K562 (cell line): Measurements from ENCODE around the gene SLC3A2. TPM values are rescaled to one million over a fixed set of nuclear protein-coding genes. Genes with fewer than 3 reads are reported as not detected.

Experiments used
- ADNP ChIP-seq: fragments of 200-800 bp; sonication (Bioruptor generic); IDR thresholded peaks from 2 replicates; pipeline ENCODE4 v1.6.1; 2016; ENCODE audit warnings: missing genetic modification characterization, missing compliant biosample characterization
- CBX3 ChIP-seq, 2 experiments: IDR thresholded peaks; 1 replicate in 1 of 2; 2 replicates in 1 of 2; pipeline ENCODE4 v1.6.1; 2012; ENCODE audit warnings: inconsistent platforms in 2 of 2, low read length in 2 of 2, borderline replicate concordance in 1 of 2, control low read depth in 1 of 2
- HDGF ChIP-seq: fragments of 450-650 bp; IDR thresholded peaks from 2 replicates; pipeline ENCODE4 v1.6.1; 2016
- HNRNPH1 ChIP-seq: fragments of 200-400 bp; formaldehyde crosslinking; optimal IDR thresholded peaks from 2 replicates; pipeline ENCODE3; 2017; ENCODE audit warnings: low read depth, mild to moderate bottlenecking, low read length, moderate library complexity
- KAT8 ChIP-seq: fragments of 450-650 bp; IDR thresholded peaks from 2 replicates; pipeline ENCODE4 v1.6.1; 2016; ENCODE audit warnings: low read depth, mild to moderate bottlenecking
- MED1 ChIP-seq: sonication (generic); formaldehyde crosslinking; IDR thresholded peaks from 2 replicates; pipeline ENCODE4 v1.8.1; 2023; ENCODE audit warnings: missing genetic modification reagents, borderline replicate concordance
- TGIF2 ChIP-seq: sonication (generic); formaldehyde crosslinking; IDR thresholded peaks from 2 replicates; pipeline ENCODE4 v1.8.1; 2022; ENCODE audit warnings: mild to moderate bottlenecking, missing genetic modification reagents, moderate library complexity
- ZFP30 ChIP-seq: fragments of 250-450 bp; sonication (Bioruptor Pico); IDR thresholded peaks from 2 replicates; pipeline ENCODE4 v1.8.0; 2022; ENCODE audit warnings: moderate library complexity, mild to moderate bottlenecking, inconsistent platforms, borderline replicate concordance
- ZNF586 ChIP-seq: fragments of 450-650 bp; formaldehyde crosslinking; conservative IDR thresholded peaks from 2 replicates; pipeline ENCODE4 v1.4.0; 2020; ENCODE audit warnings: mild to moderate bottlenecking, moderate library complexity
- polyA plus RNA-seq, 8 experiments: library from polyadenylated mRNA; depleted of rRNA in 4 of 8; stranded (reverse) in 5 of 8; unstranded in 3 of 8; fragments of >200 nt; fragmentation: Nextera tagmentation in 2 of 8; fragmentation: Illumina TruSeq in 1 of 8; extraction: Ambion mirVana in 2 of 8; extraction: Trizol in 1 of 8; gene quantifications; 2 replicates each; pipeline versions ENCODE4 v1.2.1 to v1.2.3, GENCODE V29; 2011 to 2014; ENCODE audit warnings: inconsistent platforms in 1 of 8, missing spikeins in 1 of 8
- total RNA-seq, 7 experiments: library from RNA; depleted of rRNA in 6 of 7; stranded (reverse); fragments of >200 nt in 6 of 7; fragmentation: Illumina TruSeq in 2 of 7; extraction: Trizol in 2 of 7; gene quantifications; 2 replicates each; pipeline versions ENCODE4 v1.2.1 to v1.2.3, GENCODE V29; 2011 to 2021; ENCODE audit warnings: low replicate concordance in 1 of 7
- TF ChIP-seq, protein P1 (sequence below): sonication (generic); formaldehyde crosslinking; IDR thresholded peaks from 2 replicates; pipeline ENCODE4 v1.8.1; 2022; ENCODE audit warnings: missing genetic modification reagents
- TF ChIP-seq, protein P2 (sequence below): IDR thresholded peaks from 3 replicates; pipeline ENCODE4 v1.6.1; 2011; ENCODE audit warnings: borderline replicate concordance, mild to moderate bottlenecking, moderate library complexity; ENCODE audit not compliant: insufficient read length; ENCODE audit errors: extremely low read depth
- TF ChIP-seq, protein P3 (sequence below): fragments of 450-650 bp; formaldehyde crosslinking; IDR thresholded peaks from 2 replicates; pipeline ENCODE4 v1.4.0; 2020; ENCODE audit warnings: mild to moderate bottlenecking, moderate library complexity

SLC3A2 gene
- total and polyA plus RNA-seq, 9 of the 15 experiments (the other 6 are each of a cell fraction or from before 2014, with no cell fraction given) = 20.0 to 296 (median 214) TPM

DNA sequence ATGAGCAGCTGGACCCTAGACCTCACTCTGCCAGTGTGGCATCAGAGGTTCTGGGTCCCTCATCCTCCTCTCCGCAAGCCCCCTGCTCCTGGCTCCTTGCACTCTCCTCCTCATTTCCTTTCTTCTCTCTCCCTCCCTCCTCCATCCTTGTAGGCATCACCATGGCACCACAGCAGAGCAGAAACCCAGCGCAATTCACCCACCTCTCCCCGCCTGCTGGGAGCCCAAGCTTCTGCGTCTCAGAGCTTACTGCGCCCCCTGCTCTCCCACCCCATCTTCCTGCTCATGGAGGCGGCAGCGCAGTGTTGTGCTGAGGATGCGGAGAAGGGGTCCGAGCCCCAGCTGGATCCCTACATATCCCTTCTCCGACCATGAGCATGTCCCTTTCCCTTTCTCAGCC lies 38.8 kb downstream of the SLC3A2 start (continued):
- TF ChIP-seq, protein P1, sequence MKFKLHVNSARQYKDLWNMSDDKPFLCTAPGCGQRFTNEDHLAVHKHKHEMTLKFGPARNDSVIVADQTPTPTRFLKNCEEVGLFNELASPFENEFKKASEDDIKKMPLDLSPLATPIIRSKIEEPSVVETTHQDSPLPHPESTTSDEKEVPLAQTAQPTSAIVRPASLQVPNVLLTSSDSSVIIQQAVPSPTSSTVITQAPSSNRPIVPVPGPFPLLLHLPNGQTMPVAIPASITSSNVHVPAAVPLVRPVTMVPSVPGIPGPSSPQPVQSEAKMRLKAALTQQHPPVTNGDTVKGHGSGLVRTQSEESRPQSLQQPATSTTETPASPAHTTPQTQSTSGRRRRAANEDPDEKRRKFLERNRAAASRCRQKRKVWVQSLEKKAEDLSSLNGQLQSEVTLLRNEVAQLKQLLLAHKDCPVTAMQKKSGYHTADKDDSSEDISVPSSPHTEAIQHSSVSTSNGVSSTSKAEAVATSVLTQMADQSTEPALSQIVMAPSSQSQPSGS (CRISPR knock-in tag) = no peak
- TF ChIP-seq TGIF2 (CRISPR knock-in tag) = no peak
- TF ChIP-seq ZFP30 (CRISPR knock-in tag) = no peak
- TF ChIP-seq, protein P2, sequence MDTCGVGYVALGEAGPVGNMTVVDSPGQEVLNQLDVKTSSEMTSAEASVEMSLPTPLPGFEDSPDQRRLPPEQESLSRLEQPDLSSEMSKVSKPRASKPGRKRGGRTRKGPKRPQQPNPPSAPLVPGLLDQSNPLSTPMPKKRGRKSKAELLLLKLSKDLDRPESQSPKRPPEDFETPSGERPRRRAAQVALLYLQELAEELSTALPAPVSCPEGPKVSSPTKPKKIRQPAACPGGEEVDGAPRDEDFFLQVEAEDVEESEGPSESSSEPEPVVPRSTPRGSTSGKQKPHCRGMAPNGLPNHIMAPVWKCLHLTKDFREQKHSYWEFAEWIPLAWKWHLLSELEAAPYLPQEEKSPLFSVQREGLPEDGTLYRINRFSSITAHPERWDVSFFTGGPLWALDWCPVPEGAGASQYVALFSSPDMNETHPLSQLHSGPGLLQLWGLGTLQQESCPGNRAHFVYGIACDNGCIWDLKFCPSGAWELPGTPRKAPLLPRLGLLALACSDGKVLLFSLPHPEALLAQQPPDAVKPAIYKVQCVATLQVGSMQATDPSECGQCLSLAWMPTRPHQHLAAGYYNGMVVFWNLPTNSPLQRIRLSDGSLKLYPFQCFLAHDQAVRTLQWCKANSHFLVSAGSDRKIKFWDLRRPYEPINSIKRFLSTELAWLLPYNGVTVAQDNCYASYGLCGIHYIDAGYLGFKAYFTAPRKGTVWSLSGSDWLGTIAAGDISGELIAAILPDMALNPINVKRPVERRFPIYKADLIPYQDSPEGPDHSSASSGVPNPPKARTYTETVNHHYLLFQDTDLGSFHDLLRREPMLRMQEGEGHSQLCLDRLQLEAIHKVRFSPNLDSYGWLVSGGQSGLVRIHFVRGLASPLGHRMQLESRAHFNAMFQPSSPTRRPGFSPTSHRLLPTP = no peak
- no peak for TF ChIP-seq CBX3 (IDR thresholded peaks at IDR 0.05; ENCODE audit: borderline replicate concordance in 1 of 2, low read length in 2 of 2)
- no peak for TF ChIP-seq HDGF
- TF ChIP-seq ZNF586 (CRISPR knock-in tag) = no peak
- TF ChIP-seq MED1 (CRISPR knock-in tag) = no peak
- TF ChIP-seq KAT8 = no peak
- TF ChIP-seq, protein P3, sequence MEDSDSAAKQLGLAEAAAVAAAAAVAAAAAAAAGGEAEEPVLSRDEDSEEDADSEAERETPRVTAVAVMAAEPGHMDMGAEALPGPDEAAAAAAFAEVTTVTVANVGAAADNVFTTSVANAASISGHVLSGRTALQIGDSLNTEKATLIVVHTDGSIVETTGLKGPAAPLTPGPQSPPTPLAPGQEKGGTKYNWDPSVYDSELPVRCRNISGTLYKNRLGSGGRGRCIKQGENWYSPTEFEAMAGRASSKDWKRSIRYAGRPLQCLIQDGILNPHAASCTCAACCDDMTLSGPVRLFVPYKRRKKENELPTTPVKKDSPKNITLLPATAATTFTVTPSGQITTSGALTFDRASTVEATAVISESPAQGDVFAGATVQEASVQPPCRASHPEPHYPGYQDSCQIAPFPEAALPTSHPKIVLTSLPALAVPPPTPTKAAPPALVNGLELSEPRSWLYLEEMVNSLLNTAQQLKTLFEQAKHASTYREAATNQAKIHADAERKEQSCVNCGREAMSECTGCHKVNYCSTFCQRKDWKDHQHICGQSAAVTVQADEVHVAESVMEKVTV (CRISPR knock-in tag) = no peak
- no peak for TF ChIP-seq HNRNPH1
- TF ChIP-seq ADNP (tag) = no peak
- TF ChIP-seq, all 486 proteins: peak for 0
